ENCODE data around the gene ELMO1.

ELMO1 gene

DNA sequence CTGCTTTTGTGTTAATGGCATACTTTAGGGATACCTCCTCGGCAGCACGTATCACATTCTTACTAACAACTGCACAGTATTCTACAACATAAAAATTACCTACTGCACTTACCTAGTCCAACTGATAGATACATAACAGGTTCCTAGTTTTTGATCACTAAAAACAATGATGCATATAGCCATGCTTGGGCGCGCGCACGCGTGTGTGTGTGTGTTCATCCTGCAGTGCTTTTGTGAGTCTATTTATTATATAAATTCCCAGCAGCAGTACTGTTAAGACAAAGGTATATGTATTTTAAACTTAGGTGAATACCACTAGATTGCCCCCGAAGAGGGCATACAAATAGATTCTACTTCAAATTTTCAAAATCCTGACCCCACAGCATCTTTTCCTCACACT lies 181.4 kb downstream of the ELMO1 start:
- TF ChIP-seq, protein P1, sequence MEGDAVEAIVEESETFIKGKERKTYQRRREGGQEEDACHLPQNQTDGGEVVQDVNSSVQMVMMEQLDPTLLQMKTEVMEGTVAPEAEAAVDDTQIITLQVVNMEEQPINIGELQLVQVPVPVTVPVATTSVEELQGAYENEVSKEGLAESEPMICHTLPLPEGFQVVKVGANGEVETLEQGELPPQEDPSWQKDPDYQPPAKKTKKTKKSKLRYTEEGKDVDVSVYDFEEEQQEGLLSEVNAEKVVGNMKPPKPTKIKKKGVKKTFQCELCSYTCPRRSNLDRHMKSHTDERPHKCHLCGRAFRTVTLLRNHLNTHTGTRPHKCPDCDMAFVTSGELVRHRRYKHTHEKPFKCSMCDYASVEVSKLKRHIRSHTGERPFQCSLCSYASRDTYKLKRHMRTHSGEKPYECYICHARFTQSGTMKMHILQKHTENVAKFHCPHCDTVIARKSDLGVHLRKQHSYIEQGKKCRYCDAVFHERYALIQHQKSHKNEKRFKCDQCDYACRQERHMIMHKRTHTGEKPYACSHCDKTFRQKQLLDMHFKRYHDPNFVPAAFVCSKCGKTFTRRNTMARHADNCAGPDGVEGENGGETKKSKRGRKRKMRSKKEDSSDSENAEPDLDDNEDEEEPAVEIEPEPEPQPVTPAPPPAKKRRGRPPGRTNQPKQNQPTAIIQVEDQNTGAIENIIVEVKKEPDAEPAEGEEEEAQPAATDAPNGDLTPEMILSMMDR (IDR thresholded peaks at IDR 0.05; ENCODE audit: insufficient read depth, missing control alignments): no peak
- no peak for DNase-seq (ENCODE audit: insufficient read length, low spot score)
- FAIRE-seq: no peak

DNA sequence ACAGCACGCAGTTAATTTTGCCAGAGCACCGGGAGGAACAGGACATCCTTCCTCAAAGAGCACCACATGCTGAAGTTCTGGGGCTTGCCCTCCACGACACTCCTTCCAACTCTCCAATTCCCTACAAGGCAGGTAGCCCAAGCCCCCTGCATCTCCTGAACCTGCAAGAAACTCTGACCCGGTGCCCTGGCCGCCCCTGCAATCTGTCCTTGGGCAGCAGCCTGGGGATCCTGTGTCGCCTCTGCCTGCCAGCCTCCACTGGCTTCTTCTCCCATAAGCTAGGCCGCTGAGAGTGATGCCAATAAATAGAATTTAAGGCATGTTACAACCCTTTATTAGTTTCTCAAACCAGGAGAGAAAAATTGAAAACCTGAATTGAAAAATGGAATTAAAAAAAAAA lies 182.8 kb downstream of the ELMO1 start:
- TF ChIP-seq, protein P1 (IDR thresholded peaks at IDR 0.05; ENCODE audit: insufficient read depth, missing control alignments): no peak
- DNase-seq (ENCODE audit: insufficient read length, low spot score) (no peak), FAIRE-seq (no peak)

DNA sequence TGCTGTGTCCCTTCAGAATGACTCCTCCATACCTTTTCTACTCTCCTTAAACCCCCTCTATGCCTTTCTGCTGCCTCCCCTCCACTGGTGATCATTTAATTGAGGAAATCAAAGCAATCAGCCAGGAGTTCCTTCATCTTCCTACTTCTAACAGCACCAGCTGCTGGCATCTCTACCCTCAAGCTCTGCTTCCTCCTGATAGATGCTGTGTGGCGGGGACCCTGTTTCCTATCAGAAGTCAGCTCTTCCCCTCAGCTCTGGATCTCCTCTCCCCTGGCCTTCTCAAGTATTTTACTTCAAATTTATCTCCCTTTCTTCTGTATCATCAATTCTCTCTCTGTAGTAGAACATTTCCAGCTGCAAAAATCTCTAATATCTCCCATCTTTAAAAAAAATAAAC lies 183.7 kb downstream of the ELMO1 start:
- no peak for FAIRE-seq
- TF ChIP-seq, protein P1 (IDR thresholded peaks at IDR 0.05; ENCODE audit: insufficient read depth, missing control alignments): no peak
- DNase-seq (ENCODE audit: insufficient read length, low spot score): no peak

DNA sequence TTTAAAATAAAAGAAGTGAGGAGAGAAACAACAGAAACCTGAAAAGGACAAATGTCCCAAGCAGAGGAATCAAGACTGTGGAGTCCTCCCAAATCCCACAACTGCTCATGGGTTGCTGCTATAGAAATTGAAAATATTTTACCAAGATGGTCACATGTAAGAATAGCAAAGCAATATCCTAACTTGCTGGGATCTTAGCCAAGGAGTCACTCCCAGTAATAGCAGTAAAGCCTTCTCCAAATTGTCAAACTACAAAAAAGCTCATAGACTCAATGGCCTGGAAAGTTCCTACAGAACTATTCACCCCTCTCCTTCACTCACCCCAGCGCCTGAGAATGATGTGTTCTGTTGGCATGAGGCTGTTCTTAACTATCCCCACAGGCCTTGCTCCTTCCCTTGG lies 186.5 kb downstream of the ELMO1 start:
- FAIRE-seq (no peak), DNase-seq (ENCODE audit: insufficient read length, low spot score) (no peak)
- TF ChIP-seq, protein P1 (IDR thresholded peaks at IDR 0.05; ENCODE audit: insufficient read depth, missing control alignments): no peak

DNA sequence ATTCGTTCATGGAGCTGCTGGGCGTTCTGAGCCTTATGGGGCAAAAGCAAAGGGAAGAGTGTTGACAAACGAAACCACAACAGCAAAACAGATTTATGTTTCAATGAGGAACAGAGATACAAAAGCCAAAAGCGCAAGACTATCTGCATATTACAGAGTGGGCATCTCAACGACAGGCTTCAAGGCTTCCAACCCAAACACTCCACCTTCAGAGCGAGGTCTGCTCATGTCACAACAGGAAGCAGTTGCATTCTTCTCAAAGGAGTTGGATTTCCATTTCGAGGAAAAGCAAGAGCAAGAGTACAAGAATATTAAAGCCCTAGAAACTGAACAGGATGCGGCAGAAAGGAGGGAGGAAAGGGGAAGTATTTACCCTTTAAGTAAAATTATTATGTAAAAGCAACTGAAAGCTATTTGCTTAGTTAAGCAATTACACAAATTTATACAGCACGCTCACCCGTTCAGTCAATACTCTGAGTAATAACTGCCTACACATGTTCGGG lies 189.3 kb downstream of the ELMO1 start:
- TF ChIP-seq, protein P1 (IDR thresholded peaks at IDR 0.05; ENCODE audit: insufficient read depth, missing control alignments): no peak
- FAIRE-seq: no peak
- DNase-seq (ENCODE audit: insufficient read length, low spot score): no peak

DNA sequence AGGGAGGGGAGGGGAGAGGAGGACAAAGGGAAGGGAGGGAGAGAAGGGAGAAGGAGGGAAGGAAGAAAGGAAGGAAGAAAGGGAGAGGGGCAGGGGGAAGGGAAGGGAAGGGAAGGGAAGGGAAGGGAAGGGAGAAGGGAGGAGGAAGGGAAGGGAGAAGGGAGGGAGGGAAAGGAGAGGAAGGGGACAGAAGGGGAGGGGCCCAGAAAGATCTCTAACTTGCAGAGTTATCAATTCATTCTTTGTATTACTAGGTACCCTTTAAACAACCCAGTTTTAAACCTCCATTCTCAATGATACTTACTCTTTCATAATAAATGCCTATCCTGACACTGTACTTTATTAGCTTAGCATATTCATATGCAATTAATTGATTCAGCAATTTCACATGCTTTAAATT lies 192.0 kb downstream of the ELMO1 start:
- no peak for DNase-seq (ENCODE audit: insufficient read length, low spot score)
- FAIRE-seq: no peak

DNA sequence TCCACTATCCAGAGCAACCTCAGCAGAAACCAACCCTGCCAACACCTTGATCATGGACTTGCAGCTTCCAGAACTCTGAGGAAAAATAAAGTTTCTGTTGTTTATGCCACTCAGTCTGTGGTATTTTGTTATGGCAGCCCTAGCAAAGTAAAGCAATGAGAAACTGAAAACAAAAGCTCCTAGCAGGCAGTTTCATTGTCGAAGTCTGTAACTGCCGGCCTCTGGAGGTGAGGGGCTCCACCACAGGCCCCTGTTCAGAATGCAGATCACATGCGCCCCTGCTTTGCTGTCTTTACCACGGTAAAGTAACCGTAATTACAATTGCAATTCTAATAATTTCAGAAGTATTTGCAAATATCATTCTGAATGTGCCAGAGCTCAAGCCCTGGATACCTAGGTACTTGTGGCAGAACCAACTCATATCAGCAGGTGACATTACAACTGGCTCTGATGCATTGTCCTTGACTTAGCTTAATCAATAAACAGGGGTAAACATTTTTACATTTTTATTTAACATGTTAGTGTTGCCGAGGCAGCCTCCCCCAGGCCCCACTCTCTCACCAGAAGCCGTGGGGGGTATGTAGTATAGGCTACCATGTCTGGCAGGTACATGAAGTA lies 193.2 kb downstream of the ELMO1 start:
- TF ChIP-seq, protein P1 (IDR thresholded peaks at IDR 0.05; ENCODE audit: insufficient read depth, missing control alignments): no peak
- DNase-seq (ENCODE audit: insufficient read length, low spot score): no peak
- no peak for FAIRE-seq

More for the DNA sequence above, 192.0 kb downstream of the ELMO1 start:
- TF ChIP-seq, protein P1 (IDR thresholded peaks at IDR 0.05; ENCODE audit: insufficient read depth, missing control alignments): no peak
